HG02588 (cell line): ENCODE data around the gene PHF20.
"Not testable (repeated sequence)": the region's sequence is repeated elsewhere in the genome, so short reads cannot be mapped to it uniquely, and the experiment has no call there.

Source experiments
- ATAC-seq: cut with Tn5 transposase; IDR thresholded peaks from one replicate; pipeline ENCODE4 v1.9.1; 2021; ENCODE audit warnings: mild to moderate bottlenecking, moderate library complexity; ENCODE audit not compliant: unreplicated experiment

PHF20 gene

GRCh38 chr20:35883336-35883777 is 111.5 kb downstream of the PHF20 start:
- ATAC-seq = no peak

- no peak for ATAC-seq
Observed at GRCh38 chr20:35883778-35884540, 112.1 kb downstream of the PHF20 start.

GRCh38 chr20:35884541-35884865 is 112.7 kb downstream of the PHF20 start:
- ATAC-seq = no peak

GRCh38 chr20:35885212-35885611 is 113.4 kb downstream of the PHF20 start:
- no peak for ATAC-seq

GRCh38 chr20:35886537-35886936 is 114.7 kb downstream of the PHF20 start:
- ATAC-seq = no peak

GRCh38 chr20:35887393-35888064 is 115.7 kb downstream of the PHF20 start:
- no peak for ATAC-seq

GRCh38 chr20:35888657-35889056 is 116.8 kb downstream of the PHF20 start:
- ATAC-seq = no peak

- no peak for ATAC-seq
Observed at GRCh38 chr20:35891375-35891774, 119.6 kb downstream of the PHF20 start.

GRCh38 chr20:35892871-35893270 is 121.1 kb downstream of the PHF20 start:
- ATAC-seq = no peak

- no peak for ATAC-seq
Observed at GRCh38 chr20:35893942-35894341, 122.1 kb downstream of the PHF20 start.

GRCh38 chr20:35895516-35895915 is 123.7 kb downstream of the PHF20 start:
- ATAC-seq = not testable (repeated sequence)

GRCh38 chr20:35899064-35899463 is 127.2 kb downstream of the PHF20 start:
- no peak for ATAC-seq

- ATAC-seq = not testable (repeated sequence)
Observed at GRCh38 chr20:35901230-35901629, 129.4 kb downstream of the PHF20 start.

GRCh38 chr20:35901678-35902544 is 130.1 kb downstream of the PHF20 start:
- ATAC-seq = no peak

GRCh38 chr20:35902545-35902941 is 130.7 kb downstream of the PHF20 start:
- ATAC-seq = no peak

GRCh38 chr20:35903843-35904242 is 132.0 kb downstream of the PHF20 start:
- ATAC-seq = no peak

GRCh38 chr20:35904982-35905663 is 133.3 kb downstream of the PHF20 start:
- ATAC-seq = no peak

GRCh38 chr20:35907017-35907701 is 135.3 kb downstream of the PHF20 start:
- no peak for ATAC-seq

- ATAC-seq = no peak
Observed at GRCh38 chr20:35908007-35908406, 136.2 kb downstream of the PHF20 start.

- ATAC-seq = no peak
Observed at GRCh38 chr20:35909176-35909575, 137.4 kb downstream of the PHF20 start.
